Trophoblast cell (in vitro differentiated cells and primary cell): ENCODE results near the gene ZNF438.

Experiments used
- DNase-seq, 2 donors: peaks; one replicate each; pipeline ENCODE4 v3.0.0-alpha.2; 2016
- H2AFZ ChIP-seq: 2 replicates; pipeline ENCODE4 v1.6.1; 2013; ENCODE audit warnings: low read length, moderate library complexity, mild to moderate bottlenecking; ENCODE audit not compliant: insufficient read depth, poor library complexity
- H2AK5ac ChIP-seq: 2 replicates; pipeline ENCODE4 v1.6.1; 2013; ENCODE audit warnings: mild to moderate bottlenecking, low read length
- H2BK120ac ChIP-seq: 2 replicates; pipeline ENCODE4 v1.6.1; 2013; ENCODE audit warnings: low read length, mild to moderate bottlenecking, moderate library complexity; ENCODE audit not compliant: insufficient read depth, poor library complexity
- H2BK12ac ChIP-seq: 2 replicates; pipeline ENCODE4 v1.6.1; 2013; ENCODE audit warnings: mild to moderate bottlenecking, low read length, moderate library complexity
- H2BK5ac ChIP-seq: 2 replicates; pipeline ENCODE4 v1.6.1; 2013; ENCODE audit warnings: low read length, low read depth, moderate library complexity, mild to moderate bottlenecking; ENCODE audit not compliant: poor library complexity
- H3K14ac ChIP-seq: 2 replicates; pipeline ENCODE4 v1.6.1; 2013; ENCODE audit warnings: mild to moderate bottlenecking, low read length
- H3K18ac ChIP-seq: 2 replicates; pipeline ENCODE4 v1.6.1; 2013; ENCODE audit warnings: mild to moderate bottlenecking, low read length
- H3K23ac ChIP-seq: 2 replicates; pipeline ENCODE4 v1.6.1; 2013; ENCODE audit warnings: low read length
- H3K27ac ChIP-seq: 2 replicates; pipeline ENCODE4 v1.5.1; 2013; ENCODE audit warnings: low read depth, mild to moderate bottlenecking, inconsistent platforms, low read length, moderate library complexity
- H3K27me3 ChIP-seq: 2 replicates; pipeline ENCODE4 v1.6.1; 2013; ENCODE audit warnings: inconsistent platforms, mild to moderate bottlenecking, low read length, moderate library complexity; ENCODE audit not compliant: insufficient read depth
- H3K36me3 ChIP-seq, 2 experiments: 1 replicate in 1 of 2; 2 replicates in 1 of 2; pipeline ENCODE4 v1.6.1; 2013; ENCODE audit warnings: low read length in 2 of 2, mild to moderate bottlenecking in 2 of 2, moderate library complexity in 1 of 2; ENCODE audit not compliant: insufficient read depth in 2 of 2, control insufficient read depth in 1 of 2
- H3K4ac ChIP-seq: 2 replicates; pipeline ENCODE4 v1.6.1; 2013; ENCODE audit warnings: low read depth, mild to moderate bottlenecking, low read length, moderate library complexity
- H3K4me1 ChIP-seq, 2 experiments: 1 replicate in 1 of 2; 2 replicates in 1 of 2; pipeline ENCODE4 v1.6.1; 2013; ENCODE audit warnings: low read length in 2 of 2, mild to moderate bottlenecking in 2 of 2, moderate library complexity in 1 of 2; ENCODE audit not compliant: insufficient read depth in 2 of 2, control insufficient read depth in 1 of 2
- H3K4me2 ChIP-seq: 2 replicates; pipeline ENCODE4 v1.6.1; 2013; ENCODE audit warnings: inconsistent platforms, mild to moderate bottlenecking, low read length, moderate library complexity
- H3K4me3 ChIP-seq: 2 replicates; pipeline ENCODE4 v1.5.1; 2013; ENCODE audit warnings: mild to moderate bottlenecking, low read depth, low read length, inconsistent platforms
- H3K79me1 ChIP-seq: one replicate; pipeline ENCODE4 v1.6.1; 2013; ENCODE audit warnings: low read length
- H3K79me2 ChIP-seq: 2 replicates; pipeline ENCODE4 v1.6.1; 2013; ENCODE audit warnings: low read length, mild to moderate bottlenecking; ENCODE audit not compliant: control insufficient read depth, insufficient read depth, poor library complexity
- H3K9ac ChIP-seq: 2 replicates; pipeline ENCODE4 v1.6.1; 2013; ENCODE audit warnings: mild to moderate bottlenecking, low read length
- H3K9me3 ChIP-seq: 2 replicates; pipeline ENCODE4 v1.6.1; 2013; ENCODE audit warnings: low read depth, mild to moderate bottlenecking, control low read depth, inconsistent platforms, low read length; ENCODE audit not compliant: insufficient read depth
- H4K12ac ChIP-seq: 2 replicates; pipeline ENCODE4 v1.6.1; 2013; ENCODE audit warnings: low read depth, mild to moderate bottlenecking, low read length, moderate library complexity
- H4K8ac ChIP-seq: 2 replicates; pipeline ENCODE4 v1.6.1; 2013; ENCODE audit warnings: low read depth, mild to moderate bottlenecking, low read length, moderate library complexity
- H4K91ac ChIP-seq: one replicate; pipeline ENCODE4 v1.6.1; 2013; ENCODE audit warnings: low read depth, mild to moderate bottlenecking, low read length, moderate library complexity
- WGBS: extraction: QIAGEN DNeasy Blood & Tissue Kit; methylation state at CpG from one replicate; pipeline ENCODE4 v1.1.7; 2013; ENCODE audit warnings: missing lambda C conversion rate; ENCODE audit not compliant: insufficient read length, insufficient coverage; ENCODE audit errors: extremely low coverage; 5-methylcytosine and 5-hydroxymethylcytosine counted together

ZNF438 gene

DNA sequence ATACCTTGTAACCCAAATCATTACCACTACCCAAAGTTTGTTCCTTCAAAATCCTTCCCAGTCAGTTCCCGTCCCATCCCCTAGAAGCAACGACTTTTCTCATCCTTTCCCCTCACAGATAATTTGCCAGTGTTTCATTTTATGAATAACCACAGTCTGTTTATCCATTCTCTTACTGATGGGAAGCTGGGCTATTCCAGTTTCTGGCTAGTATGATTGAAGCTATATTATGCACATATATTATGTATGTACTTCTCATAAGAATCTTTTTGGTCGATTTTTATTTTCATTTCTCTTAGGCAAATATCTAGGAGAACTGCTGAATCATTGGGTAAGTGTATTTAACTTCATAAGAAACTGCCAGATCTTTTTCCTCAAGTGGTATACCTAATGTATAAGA lies 114.6 kb downstream of the ZNF438 start:
- Histone ChIP-seq H2AFZ (no peak overlapping the region), H3K18ac (no peak overlapping the region), H4K12ac (no peak overlapping the region), H3K4me1 (no peaks in the 10 kb centered on the region), H3K4me3 (no peak overlapping the region), H3K27me3 (no peaks in the 10 kb centered on the region), H3K9ac (no peak overlapping the region), H2BK12ac (no peak overlapping the region), H3K79me1 (no peaks in the 10 kb centered on the region), H3K9me3 (no peaks in the 10 kb centered on the region), H3K27ac (no peak overlapping the region), H2AK5ac (no peak overlapping the region), H2BK120ac (no peak overlapping the region), H3K4me2 (no peak overlapping the region), H3K23ac (no peak overlapping the region), H3K79me2 (no peaks in the 10 kb centered on the region), H2BK5ac (no peak overlapping the region), H4K91ac (no peak overlapping the region), H3K36me3 (no peaks in the 10 kb centered on the region), H3K14ac (no peak overlapping the region), H4K8ac (no peak overlapping the region), H3K4ac (no peak overlapping the region)
- DNase-seq: no peak
- no CpG with 5 or more reads among the region's 3 CpGs for WGBS

DNA sequence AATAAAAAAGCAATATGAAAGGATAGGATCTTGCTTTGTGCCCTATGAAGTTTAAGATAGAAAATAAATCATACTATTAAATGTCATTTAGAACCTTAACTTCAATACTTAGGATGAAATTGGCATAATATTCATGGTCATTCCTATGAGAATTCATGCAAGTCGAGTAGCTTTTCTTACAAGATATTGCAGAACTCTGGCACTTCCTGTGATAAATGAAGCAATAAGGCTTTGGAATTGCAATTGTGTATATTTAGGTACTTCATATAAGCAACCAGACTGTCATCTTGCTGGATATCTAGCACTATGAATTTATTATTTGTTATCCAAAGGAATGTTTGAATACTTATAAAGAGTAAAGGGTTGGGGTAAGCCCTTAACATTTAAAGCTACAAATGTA lies 116.5 kb downstream of the ZNF438 start:
- no peak overlapping the region for H4K12ac ChIP-seq
- H3K4me2 ChIP-seq: no peak overlapping the region
- no peaks in the 10 kb centered on the region for H3K79me2 ChIP-seq
- H2BK12ac ChIP-seq: no peak overlapping the region
- no peak overlapping the region for H3K23ac ChIP-seq
- no peak overlapping the region for H2BK5ac ChIP-seq
- no peaks in the 10 kb centered on the region for H3K4me1 ChIP-seq
- H3K9ac ChIP-seq: no peak overlapping the region
- H3K36me3 ChIP-seq: no peaks in the 10 kb centered on the region
- no peaks in the 10 kb centered on the region for H3K27me3 ChIP-seq
- H2AFZ ChIP-seq: no peak overlapping the region
- H2AK5ac ChIP-seq: no peak overlapping the region
- no peak overlapping the region for H4K91ac ChIP-seq
- no peak overlapping the region for H3K4ac ChIP-seq
- no peak overlapping the region for H3K18ac ChIP-seq
- peak in 1 of 2 donors; percentile 1 for DNase-seq
- no peak overlapping the region for H3K14ac ChIP-seq
- no peak overlapping the region for H2BK120ac ChIP-seq
- H3K27ac ChIP-seq: no peak overlapping the region
- H3K4me3 ChIP-seq: no peak overlapping the region
- WGBS: no CpG with 5 or more reads among the region's 1 CpG
- no peaks in the 10 kb centered on the region for H3K79me1 ChIP-seq
- H4K8ac ChIP-seq: no peak overlapping the region
- no peaks in the 10 kb centered on the region for H3K9me3 ChIP-seq

DNA sequence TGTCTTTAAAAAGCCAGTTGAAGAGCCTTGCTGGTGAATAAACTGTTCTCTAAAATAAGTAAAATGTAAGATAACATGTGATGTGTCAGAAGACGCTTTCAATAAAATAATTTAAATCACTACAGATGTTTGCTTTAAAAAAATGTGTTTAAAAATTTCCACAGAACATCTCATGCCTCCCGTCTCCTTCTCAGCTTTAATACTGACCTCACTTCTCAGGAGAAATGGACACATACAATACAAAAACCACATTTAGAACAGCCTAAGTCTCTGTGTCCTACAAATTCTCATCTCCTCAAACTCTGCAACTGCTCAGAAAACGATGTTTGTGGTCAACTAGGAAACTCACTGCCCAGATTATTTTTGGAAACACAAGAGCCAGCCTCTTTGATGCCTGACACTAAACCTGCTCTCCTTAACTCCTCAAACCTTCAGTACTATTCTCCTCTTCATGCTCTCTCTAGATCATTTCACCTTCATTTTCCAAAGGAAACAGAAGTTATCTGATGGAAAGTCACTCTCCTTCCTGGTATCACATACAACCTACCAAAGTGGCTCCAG lies 120.3 kb downstream of the ZNF438 start:
- Histone ChIP-seq H2AFZ (no peak overlapping the region), H3K14ac (no peak overlapping the region), H4K8ac (no peak overlapping the region), H3K18ac (no peak overlapping the region), H3K4me3 (no peak overlapping the region), H3K79me2 (no peaks in the 10 kb centered on the region), H3K9ac (no peak overlapping the region), H3K4me2 (no peak overlapping the region), H2BK120ac (no peak overlapping the region), H3K27ac (no peak overlapping the region), H4K12ac (no peak overlapping the region), H3K4me1 (no peaks in the 10 kb centered on the region), H4K91ac (no peak overlapping the region), H3K27me3 (no peaks in the 10 kb centered on the region), H3K36me3 (no peaks in the 10 kb centered on the region), H2BK5ac (no peak overlapping the region), H2AK5ac (no peak overlapping the region), H3K9me3 (no peaks in the 10 kb centered on the region), H3K23ac (no peak overlapping the region), H3K79me1 (no peaks in the 10 kb centered on the region), H3K4ac (no peak overlapping the region), H2BK12ac (no peak overlapping the region)
- WGBS: no CpG with 5 or more reads among the region's 3 CpGs
- DNase-seq: no peak

DNA sequence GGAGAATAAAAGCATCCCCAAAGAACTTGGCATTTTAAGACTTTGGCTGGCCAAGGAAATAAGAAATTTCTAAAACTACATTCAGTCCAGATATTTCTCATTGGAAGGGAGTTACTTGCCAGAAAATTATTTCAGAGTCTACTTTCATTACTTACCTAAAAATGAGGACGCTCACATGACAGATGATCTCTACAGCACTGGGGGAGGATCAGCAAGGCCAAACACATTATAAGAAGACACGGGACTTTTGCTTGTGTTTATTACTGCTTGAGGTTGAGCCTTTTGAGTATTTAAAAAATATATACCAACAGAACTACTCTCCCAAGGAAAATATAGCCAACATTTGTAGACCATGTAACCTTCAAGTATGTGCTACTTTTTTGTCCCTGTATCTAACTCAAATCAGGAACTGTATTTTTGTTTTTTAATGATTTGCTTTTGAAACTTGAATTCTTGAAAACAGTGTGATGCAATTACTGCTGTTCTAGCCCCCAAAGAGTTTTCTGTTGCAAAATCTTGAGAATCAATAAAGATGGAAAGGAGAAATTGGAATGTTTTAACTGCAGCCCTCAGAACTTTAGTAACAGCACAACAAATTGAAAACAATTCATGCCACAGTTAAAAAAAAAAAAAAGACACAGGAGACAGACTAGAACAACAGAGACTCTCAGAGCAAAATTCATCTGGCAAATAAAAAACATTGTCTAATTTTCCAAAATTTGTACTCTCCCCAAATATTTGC lies 128.1 kb downstream of the ZNF438 start:
- H3K18ac ChIP-seq: no peak overlapping the region
- no peak overlapping the region for H3K9ac ChIP-seq
- no peak overlapping the region for H2AFZ ChIP-seq
- no peak overlapping the region for H3K4ac ChIP-seq
- no peaks in the 10 kb centered on the region for H3K36me3 ChIP-seq
- no peaks in the 10 kb centered on the region for H3K79me1 ChIP-seq
- H3K9me3 ChIP-seq: peaks cover 1% of the 10 kb centered on the region
- no peaks in the 10 kb centered on the region for H3K27me3 ChIP-seq
- no peaks in the 10 kb centered on the region for H3K79me2 ChIP-seq
- no peak overlapping the region for H3K14ac ChIP-seq
- no peak overlapping the region for H2AK5ac ChIP-seq
- no CpG with 5 or more reads among the region's 2 CpGs for WGBS
- H3K4me2 ChIP-seq: no peak overlapping the region
- H4K8ac ChIP-seq: no peak overlapping the region
- no peak overlapping the region for H4K91ac ChIP-seq
- H3K4me1 ChIP-seq: no peaks in the 10 kb centered on the region
- H3K27ac ChIP-seq: no peak overlapping the region
- no peak overlapping the region for H3K4me3 ChIP-seq
- no peak overlapping the region for H3K23ac ChIP-seq
- no peak overlapping the region for H2BK5ac ChIP-seq
- DNase-seq: no peak
- H2BK120ac ChIP-seq: no peak overlapping the region
- no peak overlapping the region for H4K12ac ChIP-seq
- no peak overlapping the region for H2BK12ac ChIP-seq
